DND-41 (cell line): ENCODE data around the gene GJB5.

Experiments
- ATAC-seq: fragments of 200-7000 bp; cut with Tn5 transposase; 3 replicates; pipeline ENCODE4 v1.9.1; 2021; ENCODE audit warnings: low read depth; ENCODE audit not compliant: insufficient read depth
- DNase-seq: peaks from one replicate; pipeline ENCODE4 v3.0.0-alpha.2; 2020
- H2AFZ ChIP-seq: 2 replicates; pipeline ENCODE4 v1.6.0; 2012; ENCODE audit warnings: low read depth, low read length
- H3K27ac ChIP-seq: 2 replicates; pipeline ENCODE4 v1.5.1; 2012; ENCODE audit warnings: low read length, inconsistent platforms
- H3K27me3 ChIP-seq: fragments of 200-600 bp; sonication (generic); 2 replicates; pipeline ENCODE4 v1.6.0; 2012; ENCODE audit warnings: low read length, mild to moderate bottlenecking, inconsistent platforms; ENCODE audit not compliant: insufficient read depth, poor library complexity
- H3K36me3 ChIP-seq: 2 replicates; pipeline ENCODE4 v1.5.1; 2012; ENCODE audit warnings: low read length, inconsistent platforms; ENCODE audit not compliant: insufficient read depth
- H3K4me1 ChIP-seq: 2 replicates; pipeline ENCODE4 v1.5.1; 2012; ENCODE audit warnings: mild to moderate bottlenecking, low read length; ENCODE audit not compliant: insufficient read depth
- H3K4me2 ChIP-seq: 2 replicates; pipeline ENCODE4 v1.6.0; 2012; ENCODE audit warnings: mild to moderate bottlenecking, moderate library complexity, low read length, inconsistent platforms; ENCODE audit not compliant: insufficient read depth
- H3K4me3 ChIP-seq, 2 experiments: fragments of 200-600 bp in 1 of 2; shearing (Covaris generic) in 1 of 2; 2 replicates each; pipeline ENCODE4 v1.5.1; 2012 to 2016; ENCODE audit warnings: inconsistent platforms in 2 of 2, low read length in 2 of 2, mild to moderate bottlenecking in 2 of 2, low read depth in 1 of 2, moderate library complexity in 1 of 2
- H3K79me2 ChIP-seq: 2 replicates; pipeline ENCODE4 v1.6.0; 2012; ENCODE audit warnings: low read length, inconsistent platforms; ENCODE audit not compliant: insufficient read depth
- H3K9ac ChIP-seq: 2 replicates; pipeline ENCODE4 v1.6.0; 2012; ENCODE audit warnings: low read depth, mild to moderate bottlenecking, inconsistent platforms, low read length, moderate library complexity
- H3K9me3 ChIP-seq: 2 replicates; pipeline ENCODE4 v1.5.1; 2012; ENCODE audit warnings: low read length, moderate library complexity, mild to moderate bottlenecking, inconsistent platforms; ENCODE audit not compliant: insufficient read depth, severe bottlenecking
- H4K20me1 ChIP-seq: 2 replicates; pipeline ENCODE4 v1.6.0; 2012; ENCODE audit warnings: low read length; ENCODE audit not compliant: insufficient read depth
- EZH2 ChIP-seq: IDR thresholded peaks from 3 replicates; pipeline ENCODE4 v1.6.1; 2012; ENCODE audit warnings: borderline replicate concordance, low read depth, mild to moderate bottlenecking, moderate library complexity, low read length, inconsistent platforms; ENCODE audit not compliant: severe bottlenecking
- TF ChIP-seq, protein P1 (sequence below): IDR thresholded peaks from 2 replicates; pipeline ENCODE4 v1.5.1; 2012; ENCODE audit warnings: borderline replicate concordance, low read length, moderate library complexity, mild to moderate bottlenecking; ENCODE audit not compliant: poor library complexity, severe bottlenecking; ENCODE audit errors: extremely low read depth

The GJB5 gene

DNA sequence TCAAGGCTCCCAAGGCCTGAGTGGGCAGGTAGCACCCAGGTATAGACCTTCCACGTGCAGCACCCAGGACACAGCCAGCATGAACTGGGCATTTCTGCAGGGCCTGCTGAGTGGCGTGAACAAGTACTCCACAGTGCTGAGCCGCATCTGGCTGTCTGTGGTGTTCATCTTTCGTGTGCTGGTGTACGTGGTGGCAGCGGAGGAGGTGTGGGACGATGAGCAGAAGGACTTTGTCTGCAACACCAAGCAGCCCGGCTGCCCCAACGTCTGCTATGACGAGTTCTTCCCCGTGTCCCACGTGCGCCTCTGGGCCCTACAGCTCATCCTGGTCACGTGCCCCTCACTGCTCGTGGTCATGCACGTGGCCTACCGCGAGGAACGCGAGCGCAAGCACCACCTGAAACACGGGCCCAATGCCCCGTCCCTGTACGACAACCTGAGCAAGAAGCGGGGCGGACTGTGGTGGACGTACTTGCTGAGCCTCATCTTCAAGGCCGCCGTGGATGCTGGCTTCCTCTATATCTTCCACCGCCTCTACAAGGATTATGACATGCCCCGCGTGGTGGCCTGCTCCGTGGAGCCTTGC lies 6.4 kb downstream of the GJB5 start:
- DNase-seq (no peak), ATAC-seq (no peak)
- Histone ChIP-seq H3K9ac (no peak overlapping the region), H3K9me3 (no peaks in the 10 kb centered on the region), H2AFZ (no peak overlapping the region), H3K4me2 (no peak overlapping the region), H3K36me3 (no peaks in the 10 kb centered on the region), H3K4me3 (no peak overlapping the region), H4K20me1 (no peaks in the 10 kb centered on the region), H3K79me2 (no peaks in the 10 kb centered on the region), H3K27ac (no peak overlapping the region), H3K27me3 (no peaks in the 10 kb centered on the region), H3K4me1 (no peaks in the 10 kb centered on the region)
- TF ChIP-seq, protein P1, sequence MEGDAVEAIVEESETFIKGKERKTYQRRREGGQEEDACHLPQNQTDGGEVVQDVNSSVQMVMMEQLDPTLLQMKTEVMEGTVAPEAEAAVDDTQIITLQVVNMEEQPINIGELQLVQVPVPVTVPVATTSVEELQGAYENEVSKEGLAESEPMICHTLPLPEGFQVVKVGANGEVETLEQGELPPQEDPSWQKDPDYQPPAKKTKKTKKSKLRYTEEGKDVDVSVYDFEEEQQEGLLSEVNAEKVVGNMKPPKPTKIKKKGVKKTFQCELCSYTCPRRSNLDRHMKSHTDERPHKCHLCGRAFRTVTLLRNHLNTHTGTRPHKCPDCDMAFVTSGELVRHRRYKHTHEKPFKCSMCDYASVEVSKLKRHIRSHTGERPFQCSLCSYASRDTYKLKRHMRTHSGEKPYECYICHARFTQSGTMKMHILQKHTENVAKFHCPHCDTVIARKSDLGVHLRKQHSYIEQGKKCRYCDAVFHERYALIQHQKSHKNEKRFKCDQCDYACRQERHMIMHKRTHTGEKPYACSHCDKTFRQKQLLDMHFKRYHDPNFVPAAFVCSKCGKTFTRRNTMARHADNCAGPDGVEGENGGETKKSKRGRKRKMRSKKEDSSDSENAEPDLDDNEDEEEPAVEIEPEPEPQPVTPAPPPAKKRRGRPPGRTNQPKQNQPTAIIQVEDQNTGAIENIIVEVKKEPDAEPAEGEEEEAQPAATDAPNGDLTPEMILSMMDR, result no peak
- TF ChIP-seq EZH2, result no peak

DNA sequence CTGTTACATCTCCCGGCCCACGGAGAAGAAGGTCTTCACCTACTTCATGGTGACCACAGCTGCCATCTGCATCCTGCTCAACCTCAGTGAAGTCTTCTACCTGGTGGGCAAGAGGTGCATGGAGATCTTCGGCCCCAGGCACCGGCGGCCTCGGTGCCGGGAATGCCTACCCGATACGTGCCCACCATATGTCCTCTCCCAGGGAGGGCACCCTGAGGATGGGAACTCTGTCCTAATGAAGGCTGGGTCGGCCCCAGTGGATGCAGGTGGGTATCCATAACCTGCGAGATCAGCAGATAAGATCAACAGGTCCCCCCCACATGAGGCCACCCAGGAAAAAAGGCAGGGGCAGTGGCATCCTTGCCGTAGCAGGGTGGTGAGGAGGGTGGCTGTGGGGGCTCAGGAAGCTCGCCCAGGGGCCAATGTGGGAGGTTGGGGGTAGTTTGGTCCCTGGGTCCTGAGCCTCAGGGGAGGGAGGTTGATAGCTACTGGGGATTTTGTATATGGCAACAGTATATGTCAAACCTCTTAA lies 7.0 kb downstream of the GJB5 start:
- Histone ChIP-seq H3K4me2 (no peak overlapping the region), H3K27me3 (peaks cover 4% of the 10 kb centered on the region)
- no peak for TF ChIP-seq EZH2
- TF ChIP-seq, protein P1, result no peak

DNA sequence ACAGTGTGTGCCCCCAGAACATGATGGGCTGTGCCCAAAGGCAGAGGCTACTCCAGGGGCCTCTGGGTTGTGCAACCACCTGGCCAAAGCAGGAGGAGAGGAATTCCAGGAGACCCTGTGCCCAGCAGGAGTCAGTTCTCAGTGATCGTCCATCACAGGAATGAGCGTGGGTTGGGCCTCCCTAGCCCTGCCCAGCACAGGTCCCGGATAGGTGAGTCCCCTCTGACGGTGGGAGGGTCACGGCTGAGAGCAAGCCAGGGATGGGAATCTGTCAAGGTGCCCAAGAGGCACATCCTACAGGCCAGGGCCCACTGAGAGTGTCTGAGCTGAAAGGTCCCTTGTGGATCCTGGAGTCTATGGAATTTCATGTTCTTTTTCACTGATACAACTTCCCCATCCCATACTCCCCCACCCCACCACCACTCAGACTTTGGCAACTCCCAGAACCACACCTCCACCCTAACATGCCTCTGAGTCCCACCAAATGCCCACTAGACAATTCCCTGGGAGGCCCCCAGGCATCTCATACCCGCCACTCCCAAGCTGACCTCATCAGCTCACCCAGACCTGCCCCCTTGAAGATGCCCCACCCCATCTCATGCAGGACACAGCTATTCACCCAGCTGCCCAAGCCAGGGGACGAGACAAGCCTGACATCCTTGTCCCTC lies 7.8 kb downstream of the GJB5 start:
- Histone ChIP-seq H4K20me1 (no peaks in the 10 kb centered on the region), H3K36me3 (no peaks in the 10 kb centered on the region), H3K9me3 (no peaks in the 10 kb centered on the region), H3K27ac (no peak overlapping the region), H2AFZ (no peak overlapping the region), H3K79me2 (no peaks in the 10 kb centered on the region), H3K4me1 (no peaks in the 10 kb centered on the region), H3K4me3 (no peak overlapping the region), H3K27me3 (peaks cover 4% of the 10 kb centered on the region), H3K9ac (no peak overlapping the region), H3K4me2 (no peak overlapping the region)
- ATAC-seq, result no peak
- TF ChIP-seq, protein P1, result no peak
- DNase-seq, result no peak

More for the DNA sequence above, 7.0 kb downstream of the GJB5 start:
- no peaks in the 10 kb centered on the region for H3K36me3 ChIP-seq
- no peak overlapping the region for H3K9ac ChIP-seq
- H3K4me1 ChIP-seq, result no peaks in the 10 kb centered on the region
- H4K20me1 ChIP-seq, result no peaks in the 10 kb centered on the region
- H3K79me2 ChIP-seq, result no peaks in the 10 kb centered on the region
- DNase-seq (no peak), ATAC-seq (no peak)
- no peak overlapping the region for H3K27ac ChIP-seq
- no peaks in the 10 kb centered on the region for H3K9me3 ChIP-seq
- H3K4me3 ChIP-seq, result no peak overlapping the region
- H2AFZ ChIP-seq, result no peak overlapping the region
